GM12872 (cell line): Measurements from ENCODE around the gene CKLF.

Source experiments
- TF ChIP-seq, protein P1 (sequence below): IDR thresholded peaks from 3 replicates; pipeline ENCODE4 v1.5.1; 2011; ENCODE audit warnings: low read depth, mild to moderate bottlenecking, low read length, moderate library complexity; ENCODE audit not compliant: insufficient read depth

CKLF gene

DNA sequence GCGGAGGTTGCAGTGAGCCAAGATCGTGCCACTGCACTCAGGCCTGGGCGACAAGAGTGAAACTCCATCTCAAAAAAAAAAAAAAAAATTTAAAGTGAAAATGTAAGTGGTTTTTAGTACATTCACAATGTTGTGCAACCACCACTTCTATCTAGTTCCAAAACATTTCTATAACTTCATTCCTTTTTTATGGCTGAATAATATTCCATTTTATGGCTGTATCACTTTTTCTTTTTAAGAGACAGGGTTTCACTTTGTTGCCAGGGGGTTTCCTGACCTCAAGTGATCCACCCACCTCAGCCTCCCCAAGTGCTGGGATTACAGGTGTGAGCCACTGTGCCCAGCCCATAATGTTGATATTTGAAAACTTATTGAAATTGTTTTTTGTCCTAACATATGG lies 40.4 kb downstream of the CKLF start:
- TF ChIP-seq, protein P1, sequence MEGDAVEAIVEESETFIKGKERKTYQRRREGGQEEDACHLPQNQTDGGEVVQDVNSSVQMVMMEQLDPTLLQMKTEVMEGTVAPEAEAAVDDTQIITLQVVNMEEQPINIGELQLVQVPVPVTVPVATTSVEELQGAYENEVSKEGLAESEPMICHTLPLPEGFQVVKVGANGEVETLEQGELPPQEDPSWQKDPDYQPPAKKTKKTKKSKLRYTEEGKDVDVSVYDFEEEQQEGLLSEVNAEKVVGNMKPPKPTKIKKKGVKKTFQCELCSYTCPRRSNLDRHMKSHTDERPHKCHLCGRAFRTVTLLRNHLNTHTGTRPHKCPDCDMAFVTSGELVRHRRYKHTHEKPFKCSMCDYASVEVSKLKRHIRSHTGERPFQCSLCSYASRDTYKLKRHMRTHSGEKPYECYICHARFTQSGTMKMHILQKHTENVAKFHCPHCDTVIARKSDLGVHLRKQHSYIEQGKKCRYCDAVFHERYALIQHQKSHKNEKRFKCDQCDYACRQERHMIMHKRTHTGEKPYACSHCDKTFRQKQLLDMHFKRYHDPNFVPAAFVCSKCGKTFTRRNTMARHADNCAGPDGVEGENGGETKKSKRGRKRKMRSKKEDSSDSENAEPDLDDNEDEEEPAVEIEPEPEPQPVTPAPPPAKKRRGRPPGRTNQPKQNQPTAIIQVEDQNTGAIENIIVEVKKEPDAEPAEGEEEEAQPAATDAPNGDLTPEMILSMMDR, result no peak

DNA sequence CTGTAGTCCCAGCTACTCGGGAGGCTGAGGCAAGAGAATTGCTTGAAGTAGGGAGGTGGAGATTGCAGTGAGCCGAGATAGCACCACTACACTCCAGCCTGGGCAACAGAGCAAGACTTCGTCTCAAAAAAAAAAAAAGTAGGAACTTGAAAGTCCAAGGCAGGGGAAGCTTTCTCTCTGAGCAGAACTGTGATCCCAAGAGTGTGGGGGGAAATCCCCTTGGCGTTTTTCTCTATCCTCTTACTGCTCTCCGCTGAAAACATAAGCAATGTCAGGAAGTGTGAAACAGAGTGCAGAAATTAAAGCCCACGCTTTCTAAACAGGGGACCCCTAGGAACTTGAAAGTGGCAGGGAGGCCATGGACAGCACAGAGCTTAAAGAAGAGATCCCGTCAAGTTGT lies 42.4 kb downstream of the CKLF start:
- TF ChIP-seq, protein P1, result no peak

DNA sequence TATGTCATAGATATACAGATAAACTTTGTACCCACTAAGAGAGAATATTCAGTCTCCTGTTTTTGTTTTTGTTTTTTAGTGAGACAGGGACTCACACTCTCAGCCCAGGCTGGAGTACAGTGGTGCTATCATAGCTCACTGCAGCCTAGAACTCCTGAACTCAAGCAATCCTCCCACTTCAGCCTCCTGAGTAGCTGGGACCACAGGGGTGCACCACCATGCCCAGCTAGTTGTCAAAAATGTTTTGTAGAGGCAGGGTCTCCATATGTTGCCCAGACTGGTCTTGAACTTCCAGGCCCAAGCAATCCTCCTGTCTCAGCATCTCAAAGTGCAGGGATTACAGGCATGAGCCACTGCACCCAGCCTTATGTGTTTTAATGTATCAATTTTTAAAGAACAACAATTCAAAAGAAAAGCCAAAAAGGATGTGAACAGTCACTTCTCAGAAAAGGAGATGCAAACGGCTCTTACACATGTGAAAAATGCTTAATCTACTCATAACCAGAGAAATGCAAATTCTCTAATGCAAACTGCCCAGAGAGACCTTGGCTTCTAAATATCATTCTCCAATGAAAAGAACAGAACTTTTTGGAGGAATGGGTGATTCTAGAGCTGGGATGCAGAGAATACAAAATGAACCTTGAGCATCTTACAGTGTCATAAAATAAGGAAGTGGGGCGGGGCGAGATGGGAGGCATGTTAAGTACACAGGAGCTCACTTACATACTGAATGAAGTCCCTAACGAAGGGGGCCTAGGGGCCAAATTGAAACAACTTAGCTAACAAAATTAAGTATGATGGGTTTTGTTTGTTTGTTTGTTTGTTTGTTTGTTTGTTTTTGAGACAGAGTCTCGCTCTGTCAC lies 44.8 kb downstream of the CKLF start:
- TF ChIP-seq, protein P1, result no peak

DNA sequence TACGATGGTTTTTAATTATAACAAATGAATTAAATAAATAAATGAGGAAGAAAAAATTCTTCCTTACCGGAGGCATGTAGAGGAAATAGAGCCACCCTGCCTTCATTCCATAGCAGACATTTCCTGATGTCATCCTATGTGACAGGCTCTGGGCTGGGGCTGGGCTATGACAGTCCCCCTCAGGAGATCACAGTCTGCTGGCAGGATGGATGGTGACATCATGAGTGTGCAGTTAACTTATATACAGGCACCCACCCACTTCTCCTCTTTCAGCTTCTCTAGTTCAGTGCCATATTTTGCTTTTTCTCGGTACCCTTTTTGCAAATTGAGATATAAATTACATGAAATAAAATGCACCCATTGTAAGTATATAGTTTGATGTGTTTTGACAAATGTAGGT lies 45.7 kb downstream of the CKLF start:
- TF ChIP-seq, protein P1, result no peak

DNA sequence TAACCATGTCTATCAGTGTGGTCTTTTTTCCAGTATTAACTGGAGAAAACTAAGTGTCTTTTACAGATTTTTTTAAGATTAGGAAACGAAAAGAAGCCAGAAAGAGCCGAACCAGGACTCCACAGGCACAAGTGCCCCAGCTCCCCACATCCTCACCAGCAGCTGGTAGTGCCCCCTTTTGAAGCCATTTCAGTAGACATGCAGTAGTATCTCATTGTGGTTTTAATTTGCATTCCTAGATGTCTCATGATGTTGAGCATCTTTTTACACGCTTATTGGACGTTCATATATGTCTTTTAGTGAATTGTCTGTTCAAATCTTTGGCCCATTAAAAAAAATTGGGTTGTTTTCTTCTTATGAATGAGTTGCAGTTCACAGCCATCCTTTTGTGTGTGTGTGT lies 47.4 kb downstream of the CKLF start:
- TF ChIP-seq, protein P1, result no peak

DNA sequence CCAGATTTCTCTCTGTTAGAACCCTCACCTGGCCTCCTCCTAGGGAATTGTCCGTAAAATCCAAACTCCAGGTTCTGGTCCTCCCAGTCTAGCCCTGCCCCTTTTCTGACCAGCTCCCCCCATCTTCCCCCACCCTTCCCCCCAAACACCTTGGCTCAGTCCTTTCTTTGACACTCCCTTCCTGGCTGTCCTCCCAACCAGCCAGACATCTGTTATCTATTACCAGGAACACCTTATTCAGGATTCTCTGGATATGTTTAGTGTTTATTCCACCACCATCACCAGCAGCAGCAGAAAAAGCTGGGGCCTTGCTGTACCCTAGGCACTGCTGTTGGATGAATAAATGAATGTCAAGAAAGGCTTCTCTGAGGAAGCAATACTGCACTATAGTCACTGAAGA lies 48.1 kb downstream of the CKLF start:
- TF ChIP-seq, protein P1, result no peak

DNA sequence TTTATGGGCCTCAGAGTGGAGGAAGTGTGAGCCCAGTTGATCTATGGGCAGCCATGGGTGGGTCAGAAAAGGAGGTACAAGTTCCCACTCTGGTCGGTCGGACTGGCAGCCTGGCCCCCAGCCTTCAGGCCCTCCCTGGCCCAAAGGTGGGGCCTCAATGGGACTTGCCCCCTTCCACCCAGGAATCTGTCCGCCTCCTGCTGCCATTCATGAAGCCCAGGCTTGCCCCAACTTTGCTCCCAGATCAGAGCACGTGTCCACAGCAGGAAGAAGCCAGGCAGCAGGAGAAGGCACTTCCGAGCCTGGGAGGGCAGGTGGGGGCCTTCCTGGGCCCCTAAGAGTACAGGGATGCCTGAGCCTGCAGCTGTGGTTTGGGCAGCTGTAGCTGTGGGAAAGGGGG lies 49.1 kb downstream of the CKLF start:
- TF ChIP-seq, protein P1, result no peak
